HG03175 (cell line): Measurements from ENCODE around the gene MTREX.

ENCODE experiments used
- ATAC-seq: cut with Tn5 transposase; IDR thresholded peaks from one replicate; pipeline ENCODE4 v1.9.1; 2021; ENCODE audit warnings: mild to moderate bottlenecking, moderate library complexity; ENCODE audit not compliant: unreplicated experiment

MTREX gene

GRCh38 chr5:55377810-55378209, 70.0 kb downstream of the MTREX start:
- ATAC-seq, result no peak

GRCh38 chr5:55383254-55383653, 75.5 kb downstream of the MTREX start:
- no peak for ATAC-seq

GRCh38 chr5:55384072-55384471, 76.3 kb downstream of the MTREX start:
- ATAC-seq, result no peak

- ATAC-seq, result no peak
Measured at GRCh38 chr5:55385227-55385626, 77.4 kb downstream of the MTREX start.

- no peak for ATAC-seq
Measured at GRCh38 chr5:55385846-55386245, 78.1 kb downstream of the MTREX start.

- no peak for ATAC-seq
Measured at GRCh38 chr5:55386356-55386755, 78.6 kb downstream of the MTREX start.

- no peak for ATAC-seq
Measured at GRCh38 chr5:55387865-55388264, 80.1 kb downstream of the MTREX start.

GRCh38 chr5:55391707-55392106, 83.9 kb downstream of the MTREX start:
- no peak for ATAC-seq

- ATAC-seq, result no peak
Measured at GRCh38 chr5:55392669-55393068, 84.9 kb downstream of the MTREX start.

GRCh38 chr5:55393501-55394175, 85.8 kb downstream of the MTREX start:
- ATAC-seq, result no peak

- no peak for ATAC-seq
Measured at GRCh38 chr5:55402199-55402598, 94.4 kb downstream of the MTREX start.

- no peak for ATAC-seq
Measured at GRCh38 chr5:55406292-55406691, 98.5 kb downstream of the MTREX start.

- no peak for ATAC-seq
Measured at GRCh38 chr5:55407059-55407684, 99.4 kb downstream of the MTREX start.

GRCh38 chr5:55407984-55408383, 100.2 kb downstream of the MTREX start:
- ATAC-seq, result no peak

- ATAC-seq, result no peak
Measured at GRCh38 chr5:55409775-55410174, 102.0 kb downstream of the MTREX start.

- no peak for ATAC-seq
Measured at GRCh38 chr5:55410845-55411244, 103.1 kb downstream of the MTREX start.

- ATAC-seq, result no peak
Measured at GRCh38 chr5:55411876-55412275, 104.1 kb downstream of the MTREX start.

GRCh38 chr5:55413644-55414043, 105.9 kb downstream of the MTREX start:
- ATAC-seq, result no peak

- no peak for ATAC-seq
Measured at GRCh38 chr5:55415071-55415470, 107.3 kb downstream of the MTREX start.

- no peak for ATAC-seq
Measured at GRCh38 chr5:55416306-55416705, 108.5 kb downstream of the MTREX start.

- no peak for ATAC-seq
Measured at GRCh38 chr5:55418994-55419968, 111.5 kb downstream of the MTREX start.
